HUES64 (cell line): ENCODE results near the gene RMC1.
"Not testable (repeated sequence)": the region's sequence is repeated elsewhere in the genome, so short reads cannot be mapped to it uniquely, and the experiment has no call there.

ENCODE experiments used
- H3K27ac ChIP-seq: 2 replicates; pipeline ENCODE4 v1.7.0; 2013; ENCODE audit warnings: low read depth, low read length, inconsistent platforms
- H3K27me3 ChIP-seq: 2 replicates; pipeline ENCODE4 v1.6.1; 2013; ENCODE audit warnings: mild to moderate bottlenecking, low read length; ENCODE audit not compliant: insufficient read depth
- H3K36me3 ChIP-seq: 2 replicates; pipeline ENCODE4 v1.6.1; 2013; ENCODE audit warnings: mild to moderate bottlenecking, low read length; ENCODE audit not compliant: insufficient read depth
- H3K4me1 ChIP-seq: 2 replicates; pipeline ENCODE4 v1.6.1; 2013; ENCODE audit warnings: mild to moderate bottlenecking, low read length, moderate library complexity; ENCODE audit not compliant: insufficient read depth
- H3K4me3 ChIP-seq: 2 replicates; pipeline ENCODE4 v1.5.1; 2013; ENCODE audit warnings: mild to moderate bottlenecking, low read length, moderate library complexity
- H3K9ac ChIP-seq: 2 replicates; pipeline ENCODE4 v1.6.1; 2013; ENCODE audit warnings: mild to moderate bottlenecking, low read depth, low read length
- H3K9me3 ChIP-seq: 2 replicates; pipeline ENCODE4 v1.6.1; 2013; ENCODE audit warnings: low read depth, low read length; ENCODE audit not compliant: insufficient read depth
- WGBS: fragments of 150-250, 120-280 bp; methylation state at CpG from one replicate; pipeline ENCODE4 v1.1.7; 2013; ENCODE audit warnings: missing lambda C conversion rate; 5-methylcytosine and 5-hydroxymethylcytosine counted together

RMC1 gene

GRCh38 chr18:23574611-23575308, 71.4 kb downstream of the RMC1 start:
- H3K27ac ChIP-seq = no peak overlapping the region; the same call in 1 of the 2 replicates
- no peak overlapping the region for H3K9ac ChIP-seq
- no peak overlapping the region for H3K4me3 ChIP-seq
- 90% methylated on average over 3 of the region's 5 CpGs for WGBS
- H3K36me3 ChIP-seq = peaks cover 47% of the 10 kb centered on the region
- H3K9me3 ChIP-seq = no peaks in the 10 kb centered on the region
- no peaks in the 10 kb centered on the region for H3K27me3 ChIP-seq
- H3K4me1 ChIP-seq = peaks cover 16% of the 10 kb centered on the region

- Histone ChIP-seq H3K9me3 (no peaks in the 10 kb centered on the region), H3K36me3 (peaks cover 42% of the 10 kb centered on the region), H3K4me1 (peaks cover 16% of the 10 kb centered on the region), H3K27ac (no peak overlapping the region), H3K4me3 (no peak overlapping the region), H3K9ac (no peak overlapping the region), H3K27me3 (no peaks in the 10 kb centered on the region)
- WGBS = 94% methylated on average over 6 of the region's 7 CpGs
Measured at GRCh38 chr18:23575309-23575651, 72.0 kb downstream of the RMC1 start.

GRCh38 chr18:23577521-23577920, 74.2 kb downstream of the RMC1 start:
- 97% methylated on average over 23 of the region's 24 CpGs for WGBS
- peaks cover 24% of the 10 kb centered on the region for H3K36me3 ChIP-seq
- H3K4me3 ChIP-seq, H3K27me3 ChIP-seq, H3K9me3 ChIP-seq, H3K27ac ChIP-seq, H3K9ac ChIP-seq: not testable (repeated sequence)
- H3K4me1 ChIP-seq = peaks cover 16% of the 10 kb centered on the region

- no peaks in the 10 kb centered on the region for H3K9me3 ChIP-seq
- 97% methylated on average over 6 of the region's 6 CpGs for WGBS
- no peak overlapping the region for H3K9ac ChIP-seq
- H3K4me3 ChIP-seq = no peak overlapping the region
- no peak overlapping the region for H3K27ac ChIP-seq
- peaks cover 16% of the 10 kb centered on the region for H3K4me1 ChIP-seq
- H3K36me3 ChIP-seq = peaks cover 18% of the 10 kb centered on the region
- no peaks in the 10 kb centered on the region for H3K27me3 ChIP-seq
Measured at GRCh38 chr18:23578067-23578701, 74.9 kb downstream of the RMC1 start.

GRCh38 chr18:23578891-23579653, 75.8 kb downstream of the RMC1 start:
- H3K4me1 ChIP-seq = peaks cover 13% of the 10 kb centered on the region
- H3K9me3 ChIP-seq = no peaks in the 10 kb centered on the region
- peaks cover 14% of the 10 kb centered on the region; the same call in 1 of the 2 replicates for H3K36me3 ChIP-seq
- WGBS = 94% methylated on average over 8 of the region's 8 CpGs
- no peak overlapping the region for H3K4me3 ChIP-seq
- H3K9ac ChIP-seq = no peak overlapping the region
- H3K27ac ChIP-seq = no peak overlapping the region
- H3K27me3 ChIP-seq = no peaks in the 10 kb centered on the region

- 93% methylated on average over 6 of the region's 6 CpGs for WGBS
- H3K4me1 ChIP-seq = peaks cover 8% of the 10 kb centered on the region; the same call in 1 of the 2 replicates
- no peaks in the 10 kb centered on the region for H3K27me3 ChIP-seq
- H3K4me3 ChIP-seq = no peak overlapping the region
- no peaks in the 10 kb centered on the region for H3K9me3 ChIP-seq
- H3K9ac ChIP-seq = no peak overlapping the region
- peaks cover 10% of the 10 kb centered on the region; the same call in 1 of the 2 replicates for H3K36me3 ChIP-seq
- H3K27ac ChIP-seq = no peak overlapping the region
Measured at GRCh38 chr18:23580677-23581367, 77.5 kb downstream of the RMC1 start.
